Retinal pigment epithelial cell (primary cell): Measurements from ENCODE around the gene LTBP3.

Experiments
- DNase-seq: peaks from one replicate; pipeline ENCODE4 v3.0.0-alpha.2; 2010; ENCODE audit warnings: low read depth
- H3K4me3 ChIP-seq: 2 replicates; pipeline ENCODE4 v1.5.1; 2011; ENCODE audit warnings: mild to moderate bottlenecking, low read length, control low read depth, moderate library complexity
- TF ChIP-seq, protein P1 (sequence below): conservative IDR thresholded peaks from 2 replicates; pipeline ENCODE4 v1.5.1; 2011; ENCODE audit warnings: low read depth, low read length, control low read depth, inconsistent platforms

LTBP3 gene

DNA sequence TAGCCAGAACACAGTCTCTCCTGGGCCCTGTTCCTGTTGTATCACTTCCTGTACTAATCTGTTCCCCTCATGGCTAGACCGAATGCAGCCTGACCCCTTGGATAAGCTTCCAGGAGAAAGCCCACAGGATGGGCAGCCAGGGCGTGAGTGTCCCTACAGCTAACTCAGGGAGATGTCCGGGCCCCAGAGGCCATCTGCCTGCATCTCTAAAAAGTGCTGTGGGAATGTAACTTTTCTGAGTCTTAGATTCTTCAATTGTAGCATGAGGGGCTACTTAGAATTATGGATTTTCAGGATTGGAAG lies 67.0 kb downstream of the LTBP3 start:
- TF ChIP-seq, protein P1, sequence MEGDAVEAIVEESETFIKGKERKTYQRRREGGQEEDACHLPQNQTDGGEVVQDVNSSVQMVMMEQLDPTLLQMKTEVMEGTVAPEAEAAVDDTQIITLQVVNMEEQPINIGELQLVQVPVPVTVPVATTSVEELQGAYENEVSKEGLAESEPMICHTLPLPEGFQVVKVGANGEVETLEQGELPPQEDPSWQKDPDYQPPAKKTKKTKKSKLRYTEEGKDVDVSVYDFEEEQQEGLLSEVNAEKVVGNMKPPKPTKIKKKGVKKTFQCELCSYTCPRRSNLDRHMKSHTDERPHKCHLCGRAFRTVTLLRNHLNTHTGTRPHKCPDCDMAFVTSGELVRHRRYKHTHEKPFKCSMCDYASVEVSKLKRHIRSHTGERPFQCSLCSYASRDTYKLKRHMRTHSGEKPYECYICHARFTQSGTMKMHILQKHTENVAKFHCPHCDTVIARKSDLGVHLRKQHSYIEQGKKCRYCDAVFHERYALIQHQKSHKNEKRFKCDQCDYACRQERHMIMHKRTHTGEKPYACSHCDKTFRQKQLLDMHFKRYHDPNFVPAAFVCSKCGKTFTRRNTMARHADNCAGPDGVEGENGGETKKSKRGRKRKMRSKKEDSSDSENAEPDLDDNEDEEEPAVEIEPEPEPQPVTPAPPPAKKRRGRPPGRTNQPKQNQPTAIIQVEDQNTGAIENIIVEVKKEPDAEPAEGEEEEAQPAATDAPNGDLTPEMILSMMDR: no peak
- H3K4me3 ChIP-seq: no peak overlapping the region
- DNase-seq: no peak

DNA sequence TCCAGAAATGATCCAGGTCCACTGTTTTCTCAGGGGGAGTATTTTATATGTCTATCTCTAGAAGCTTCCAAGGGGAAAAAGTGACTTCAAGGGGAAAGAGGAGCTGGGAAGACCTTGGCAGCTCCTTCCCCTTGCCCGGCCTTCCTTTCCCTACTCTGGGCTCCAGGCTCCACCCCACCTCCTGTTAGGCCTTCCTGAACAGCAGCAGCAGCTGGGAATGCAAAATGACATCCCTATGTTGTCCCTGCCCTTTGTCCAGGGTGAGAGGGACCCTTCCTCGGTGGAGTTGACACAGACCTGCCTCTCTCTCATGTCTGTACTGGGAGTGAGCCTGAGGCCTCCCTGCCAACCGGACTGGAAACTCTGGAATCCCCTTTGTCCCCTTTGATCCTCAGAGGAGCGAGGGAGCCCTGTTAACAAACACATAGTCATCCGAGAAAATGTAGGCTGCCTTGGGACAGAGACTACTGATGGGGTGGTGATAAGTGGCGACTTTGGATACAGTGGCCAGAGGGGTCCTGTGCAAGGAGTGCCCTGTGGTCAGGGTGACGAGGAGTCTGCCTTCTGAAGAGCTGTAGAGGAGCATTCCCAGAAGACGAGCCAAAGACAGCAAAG lies 68.3 kb downstream of the LTBP3 start:
- DNase-seq: no peak
- no peak overlapping the region for H3K4me3 ChIP-seq
- TF ChIP-seq, protein P1: no peak

DNA sequence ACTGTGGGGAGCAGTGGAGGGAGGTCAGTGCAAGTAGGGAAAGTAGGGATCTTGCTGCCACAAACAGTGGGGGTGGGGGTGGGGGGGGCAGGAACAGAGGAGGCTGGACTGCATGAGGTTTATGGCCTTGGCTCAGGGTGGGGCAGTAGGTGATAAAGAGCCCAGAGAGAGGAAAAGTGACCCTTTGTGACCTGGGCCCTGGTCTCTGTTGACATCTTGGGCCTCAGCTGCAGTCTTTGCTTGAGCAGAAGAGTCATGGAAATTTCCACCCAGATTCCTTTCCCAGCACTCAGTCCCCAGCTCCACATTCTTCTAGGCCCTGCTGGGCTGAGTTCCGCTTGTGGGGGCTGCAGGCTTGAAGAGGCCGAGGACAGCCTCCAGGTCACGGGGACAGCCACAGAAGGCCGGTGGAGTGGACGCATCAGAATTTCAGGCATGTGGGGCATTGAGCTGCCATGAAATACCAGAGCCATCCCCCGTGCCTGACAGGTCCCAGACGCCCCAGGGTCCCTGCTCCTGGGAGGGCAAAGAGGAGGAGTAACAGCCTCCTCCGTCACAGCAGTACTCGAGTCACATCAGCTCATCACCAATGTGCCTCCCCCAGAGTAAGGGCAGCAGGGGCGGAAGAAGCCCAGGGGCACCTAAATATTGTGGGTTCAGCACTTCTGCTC lies 69.0 kb downstream of the LTBP3 start:
- peak; percentile 87 for DNase-seq
- TF ChIP-seq, protein P1: no peak
- H3K4me3 ChIP-seq: no peak overlapping the region
